Liver (tissue), 3 donors: ENCODE measurements around the gene IFT52.

ENCODE experiments used
- EGR1 ChIP-seq, 2 donors: IDR thresholded peaks; 2 replicates each; pipeline ENCODE4 v1.6.1; 2016 to 2018; ENCODE audit warnings: antibody characterized with exemption in 2 of 2, low read depth in 2 of 2
- GABPA ChIP-seq, 2 donors: IDR thresholded peaks in 1 of 2; conservative IDR thresholded peaks in 1 of 2; 2 replicates each; pipeline ENCODE4 v1.6.1; 2016; ENCODE audit warnings: antibody characterized with exemption in 2 of 2, mild to moderate bottlenecking in 1 of 2, moderate library complexity in 1 of 2
- RAD21 ChIP-seq, 2 donors: IDR thresholded peaks; 2 replicates each; pipeline ENCODE4 v1.6.1; 2016; ENCODE audit warnings: antibody characterized with exemption in 2 of 2, mild to moderate bottlenecking in 2 of 2
- TAF1 ChIP-seq: conservative IDR thresholded peaks from 2 replicates; pipeline ENCODE4 v1.6.1; 2016; ENCODE audit warnings: antibody characterized with exemption, mild to moderate bottlenecking
- TF ChIP-seq, protein P1 (sequence below): fragments of 150-350 bp; IDR thresholded peaks from 2 replicates; pipeline ENCODE4 v1.5.1; 2017; ENCODE audit warnings: improper control_type of control experiment, low read depth, low read length; ENCODE audit not compliant: missing input control
- TF ChIP-seq, protein P2 (sequence below): IDR thresholded peaks from 2 replicates; pipeline ENCODE4 v1.6.1; 2016; ENCODE audit warnings: antibody characterized with exemption
- TF ChIP-seq, protein P3 (sequence below): IDR thresholded peaks from 2 replicates; pipeline ENCODE4 v1.6.1; 2016; ENCODE audit warnings: antibody characterized with exemption
- donor health status: healthy.
- donor health status: healthy.

- TF ChIP-seq, protein P1, sequence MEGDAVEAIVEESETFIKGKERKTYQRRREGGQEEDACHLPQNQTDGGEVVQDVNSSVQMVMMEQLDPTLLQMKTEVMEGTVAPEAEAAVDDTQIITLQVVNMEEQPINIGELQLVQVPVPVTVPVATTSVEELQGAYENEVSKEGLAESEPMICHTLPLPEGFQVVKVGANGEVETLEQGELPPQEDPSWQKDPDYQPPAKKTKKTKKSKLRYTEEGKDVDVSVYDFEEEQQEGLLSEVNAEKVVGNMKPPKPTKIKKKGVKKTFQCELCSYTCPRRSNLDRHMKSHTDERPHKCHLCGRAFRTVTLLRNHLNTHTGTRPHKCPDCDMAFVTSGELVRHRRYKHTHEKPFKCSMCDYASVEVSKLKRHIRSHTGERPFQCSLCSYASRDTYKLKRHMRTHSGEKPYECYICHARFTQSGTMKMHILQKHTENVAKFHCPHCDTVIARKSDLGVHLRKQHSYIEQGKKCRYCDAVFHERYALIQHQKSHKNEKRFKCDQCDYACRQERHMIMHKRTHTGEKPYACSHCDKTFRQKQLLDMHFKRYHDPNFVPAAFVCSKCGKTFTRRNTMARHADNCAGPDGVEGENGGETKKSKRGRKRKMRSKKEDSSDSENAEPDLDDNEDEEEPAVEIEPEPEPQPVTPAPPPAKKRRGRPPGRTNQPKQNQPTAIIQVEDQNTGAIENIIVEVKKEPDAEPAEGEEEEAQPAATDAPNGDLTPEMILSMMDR, result no peak
- TF ChIP-seq GABPA (IDR thresholded peaks at IDR 0.05 in 1 of 2, conservative IDR thresholded peaks at IDR 0.05 in 1 of 2) (no peak), EGR1 (IDR thresholded peaks at IDR 0.05; ENCODE audit: low read depth in 2 of 2) (no peak), TAF1 (no peak), RAD21 (IDR thresholded peaks at IDR 0.05) (no peak)
- TF ChIP-seq, protein P2, sequence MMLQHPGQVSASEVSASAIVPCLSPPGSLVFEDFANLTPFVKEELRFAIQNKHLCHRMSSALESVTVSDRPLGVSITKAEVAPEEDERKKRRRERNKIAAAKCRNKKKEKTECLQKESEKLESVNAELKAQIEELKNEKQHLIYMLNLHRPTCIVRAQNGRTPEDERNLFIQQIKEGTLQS, result no peak
- TF ChIP-seq, protein P3, sequence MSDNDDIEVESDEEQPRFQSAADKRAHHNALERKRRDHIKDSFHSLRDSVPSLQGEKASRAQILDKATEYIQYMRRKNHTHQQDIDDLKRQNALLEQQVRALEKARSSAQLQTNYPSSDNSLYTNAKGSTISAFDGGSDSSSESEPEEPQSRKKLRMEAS, result no peak
Observed at GRCh38 chr20:43653966-43654365, 63.2 kb downstream of the IFT52 start.
